Fibroblast of lung (primary cell): ENCODE results near the gene PRRT2. TPM values are rescaled to one million over a fixed set of nuclear protein-coding genes. Genes with fewer than 3 reads are reported as not detected.
A peak's percentile ranks its signal among the peaks of the same experiment; 100 is the strongest.

Source experiments
- DNase-seq, 2 donors: peaks; one replicate each; pipeline versions ENCODE4 v3.0.0 to v3.0.0-alpha.2; 2010; ENCODE audit warnings: low read depth in 2 of 2
- H2AFZ ChIP-seq: 2 replicates; pipeline ENCODE4 v1.5.1; 2012; ENCODE audit warnings: low read length, control low read depth, inconsistent platforms
- H3K27ac ChIP-seq: 2 replicates; pipeline ENCODE4 v1.5.1; 2011; ENCODE audit warnings: low read length, control low read depth; ENCODE audit not compliant: insufficient read depth
- H3K27me3 ChIP-seq: 2 replicates; pipeline ENCODE4 v1.5.1; 2011; ENCODE audit warnings: mild to moderate bottlenecking, low read length; ENCODE audit not compliant: control insufficient read depth, insufficient read depth
- H3K36me3 ChIP-seq: 2 replicates; pipeline ENCODE4 v1.5.1; 2011; ENCODE audit warnings: low read length; ENCODE audit not compliant: control insufficient read depth, insufficient read depth
- H3K4me1 ChIP-seq: 2 replicates; pipeline ENCODE4 v1.5.1; 2011; ENCODE audit warnings: low read length; ENCODE audit not compliant: control insufficient read depth, insufficient read depth; ENCODE audit errors: extremely low read depth
- H3K4me2 ChIP-seq: 2 replicates; pipeline ENCODE4 v1.5.1; 2011; ENCODE audit warnings: low read length, control low read depth; ENCODE audit not compliant: insufficient read depth; ENCODE audit errors: extremely low read depth
- H3K4me3 ChIP-seq, 4 experiments: fragments of 200-600 bp in 1 of 4; sonication (generic) in 1 of 4; replicated peaks in 1 of 4; 2 replicates each; pipeline ENCODE4 v1.5.1; 2011 to 2016; ENCODE audit warnings: low read length in 4 of 4, low read depth in 3 of 4, mild to moderate bottlenecking in 3 of 4, control low read depth in 2 of 4, inconsistent platforms in 1 of 4, mixed read lengths in 1 of 4; ENCODE audit not compliant: insufficient read depth in 1 of 4; ENCODE audit errors: control extremely low read depth in 1 of 4
- H3K79me2 ChIP-seq: 2 replicates; pipeline ENCODE4 v1.5.1; 2012; ENCODE audit warnings: mild to moderate bottlenecking, low read length, inconsistent platforms; ENCODE audit not compliant: control insufficient read depth, insufficient read depth
- H3K9ac ChIP-seq: 2 replicates; pipeline ENCODE4 v1.5.1; 2011; ENCODE audit warnings: mild to moderate bottlenecking, low read length, control low read depth; ENCODE audit not compliant: insufficient read depth
- H3K9me3 ChIP-seq: 2 replicates; pipeline ENCODE4 v1.5.1; 2012; ENCODE audit warnings: low read depth, low read length; ENCODE audit not compliant: control insufficient read depth, insufficient read depth
- H4K20me1 ChIP-seq: 2 replicates; pipeline ENCODE4 v1.5.1; 2011; ENCODE audit warnings: low read length; ENCODE audit not compliant: control insufficient read depth, insufficient read depth; ENCODE audit errors: extremely low read depth
- EZH2 ChIP-seq: IDR thresholded peaks from 2 replicates; pipeline ENCODE4 v1.5.1; 2012; ENCODE audit warnings: low read length, control low read depth, mild to moderate bottlenecking; ENCODE audit errors: missing control alignments
- polyA plus RNA-seq, 2 donors: library from polyadenylated mRNA; depleted of rRNA in 1 of 2; stranded (reverse) in 1 of 2; unstranded in 1 of 2; fragments of >200 nt; gene quantifications; 2 replicates each; pipeline ENCODE4 v1.2.1, GENCODE V29; 2011 to 2012; ENCODE audit warnings: missing spikeins in 1 of 2
- total RNA-seq: library from RNA; depleted of rRNA; stranded (reverse); fragments of >200 nt; gene quantifications from 2 replicates; pipeline ENCODE4 v1.2.1, GENCODE V29; 2014
- TF ChIP-seq, protein P1 (sequence below), 2 donors: IDR thresholded peaks in 1 of 2; conservative IDR thresholded peaks in 1 of 2; 1 replicate in 1 of 2; 2 replicates in 1 of 2; pipeline ENCODE4 v1.5.1; 2011 to 2012; ENCODE audit warnings: low read length in 2 of 2, control low read depth in 1 of 2, inconsistent platforms in 1 of 2, low read depth in 1 of 2, mild to moderate bottlenecking in 1 of 2

Gene PRRT2
- total and polyA plus RNA-seq, 2 donors (not counting 1 experiment from before 2014, with no cell fraction given), result 1.3 to 2.1 TPM

DNA sequence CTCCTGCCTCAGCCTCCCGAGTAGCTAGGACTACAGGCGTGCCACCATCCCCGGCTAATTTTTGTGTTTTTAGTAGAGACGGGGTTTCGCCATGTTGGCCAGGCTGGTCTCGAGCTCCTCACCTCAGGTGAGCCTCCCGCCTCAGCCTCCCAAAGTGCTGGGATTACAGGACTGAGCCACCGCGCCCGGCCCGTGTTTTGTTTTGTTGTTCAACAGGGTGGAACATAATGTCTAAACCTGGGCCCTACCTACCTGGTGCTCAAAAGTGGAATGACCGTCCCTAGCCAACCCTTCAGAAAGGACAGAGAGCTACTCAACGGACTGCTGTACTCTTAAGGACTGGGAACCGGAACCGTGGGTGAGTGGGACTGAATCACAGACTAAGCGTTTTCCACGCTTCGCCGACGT is 22.2 kb upstream of the PRRT2 start:
- Histone ChIP-seq H3K27me3 (no peaks in the 10 kb centered on the region), H4K20me1 (no peaks in the 10 kb centered on the region), H3K4me2 (peak overlapping the region; percentile 68), H3K4me3 (peak overlapping the region; percentile 34 to 71 (median 56)), H3K9me3 (no peaks in the 10 kb centered on the region), H3K4me1 (no peaks in the 10 kb centered on the region), H3K79me2 (peaks cover 41% of the 10 kb centered on the region), H3K9ac (peak overlapping the region; percentile 48), H3K27ac (peak overlapping the region; percentile 53), H2AFZ (peak overlapping the region; percentile 90), H3K36me3 (no peaks in the 10 kb centered on the region)
- no peak for DNase-seq
- TF ChIP-seq EZH2, result no peak
- TF ChIP-seq, protein P1, sequence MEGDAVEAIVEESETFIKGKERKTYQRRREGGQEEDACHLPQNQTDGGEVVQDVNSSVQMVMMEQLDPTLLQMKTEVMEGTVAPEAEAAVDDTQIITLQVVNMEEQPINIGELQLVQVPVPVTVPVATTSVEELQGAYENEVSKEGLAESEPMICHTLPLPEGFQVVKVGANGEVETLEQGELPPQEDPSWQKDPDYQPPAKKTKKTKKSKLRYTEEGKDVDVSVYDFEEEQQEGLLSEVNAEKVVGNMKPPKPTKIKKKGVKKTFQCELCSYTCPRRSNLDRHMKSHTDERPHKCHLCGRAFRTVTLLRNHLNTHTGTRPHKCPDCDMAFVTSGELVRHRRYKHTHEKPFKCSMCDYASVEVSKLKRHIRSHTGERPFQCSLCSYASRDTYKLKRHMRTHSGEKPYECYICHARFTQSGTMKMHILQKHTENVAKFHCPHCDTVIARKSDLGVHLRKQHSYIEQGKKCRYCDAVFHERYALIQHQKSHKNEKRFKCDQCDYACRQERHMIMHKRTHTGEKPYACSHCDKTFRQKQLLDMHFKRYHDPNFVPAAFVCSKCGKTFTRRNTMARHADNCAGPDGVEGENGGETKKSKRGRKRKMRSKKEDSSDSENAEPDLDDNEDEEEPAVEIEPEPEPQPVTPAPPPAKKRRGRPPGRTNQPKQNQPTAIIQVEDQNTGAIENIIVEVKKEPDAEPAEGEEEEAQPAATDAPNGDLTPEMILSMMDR (conservative IDR thresholded peaks at IDR 0.05 in 1 of 2, IDR thresholded peaks at IDR 0.05 in 1 of 2; ENCODE audit: low read depth in 1 of 2, low read length in 2 of 2), result no peak

- Histone ChIP-seq H3K4me2 (peak within 1 kb of the TSS; percentile 95), H3K4me1 (no peaks in the 10 kb centered on the region), H3K36me3 (no peaks in the 10 kb centered on the region), H4K20me1 (no peaks in the 10 kb centered on the region), H3K9ac (peak within 1 kb of the TSS; percentile 62), H3K27ac (peak within 1 kb of the TSS; percentile 60), H3K9me3 (no peaks in the 10 kb centered on the region), H3K27me3 (no peaks in the 10 kb centered on the region), H3K4me3 (peak within 1 kb of the TSS; percentile 56 to 92 (median 86)), H3K79me2 (peaks cover 47% of the 10 kb centered on the region), H2AFZ (peak within 1 kb of the TSS; percentile 93)
- TF ChIP-seq, protein P1 (conservative IDR thresholded peaks at IDR 0.05 in 1 of 2, IDR thresholded peaks at IDR 0.05 in 1 of 2; ENCODE audit: low read depth in 1 of 2, low read length in 2 of 2), result peak; percentile 51 to 69
- TF ChIP-seq EZH2, result no peak
- DNase-seq, result peak; percentile 98
These were observed 21.6 kb upstream of the PRRT2 start, which contains the start of gene KIF22 for GRCh38 chr16:29790183-29790948. Gene KIF22 (plus strand): TSS chr16:29790751. CDS start chr16:29790760, 9 bp downstream.

GRCh38 chr16:29790949-29791844 is 20.8 kb upstream of the PRRT2 start:
- Histone ChIP-seq H3K9ac (peak overlapping the region; percentile 62), H3K27ac (peak overlapping the region; percentile 60)
- DNase-seq, result no peak

More at GRCh38 chr16:29790949-29791844, 20.8 kb upstream of the PRRT2 start:
- Histone ChIP-seq H3K9me3 (no peaks in the 10 kb centered on the region), H3K4me3 (peak overlapping the region; percentile 56 to 92 (median 86)), H4K20me1 (no peaks in the 10 kb centered on the region), H3K27me3 (no peaks in the 10 kb centered on the region), H3K4me1 (no peaks in the 10 kb centered on the region), H3K4me2 (peak overlapping the region; percentile 95), H3K79me2 (peaks cover 52% of the 10 kb centered on the region), H3K36me3 (no peaks in the 10 kb centered on the region), H2AFZ (peak overlapping the region; percentile 93)
- TF ChIP-seq EZH2, result no peak
